DND-41 (cell line): Measurements from ENCODE around the gene TCF7L2.

Experiments
- CTCF ChIP-seq: IDR thresholded peaks from 2 replicates; pipeline ENCODE4 v1.5.1; 2012; ENCODE audit warnings: borderline replicate concordance, low read length, moderate library complexity, mild to moderate bottlenecking; ENCODE audit not compliant: poor library complexity, severe bottlenecking; ENCODE audit errors: extremely low read depth
- EZH2 ChIP-seq: IDR thresholded peaks from 3 replicates; pipeline ENCODE4 v1.6.1; 2012; ENCODE audit warnings: borderline replicate concordance, low read depth, mild to moderate bottlenecking, moderate library complexity, low read length, inconsistent platforms; ENCODE audit not compliant: severe bottlenecking

GRCh38 chr10:113066561-113067312 lies 116.7 kb downstream of the TCF7L2 start:
- TF ChIP-seq CTCF, result no peak
- TF ChIP-seq EZH2, result no peak
